NCI-H345 (cell line): ENCODE data around the gene SLC35G3.
"Not testable (repeated sequence)": the region's sequence is repeated elsewhere in the genome, so short reads cannot be mapped to it uniquely, and the experiment has no call there.

ENCODE experiments used
- DNase-seq: peaks from one replicate; lab custom pipeline; 2025; lab: John Stamatoyannopoulos, UW

The SLC35G3 gene

DNA sequence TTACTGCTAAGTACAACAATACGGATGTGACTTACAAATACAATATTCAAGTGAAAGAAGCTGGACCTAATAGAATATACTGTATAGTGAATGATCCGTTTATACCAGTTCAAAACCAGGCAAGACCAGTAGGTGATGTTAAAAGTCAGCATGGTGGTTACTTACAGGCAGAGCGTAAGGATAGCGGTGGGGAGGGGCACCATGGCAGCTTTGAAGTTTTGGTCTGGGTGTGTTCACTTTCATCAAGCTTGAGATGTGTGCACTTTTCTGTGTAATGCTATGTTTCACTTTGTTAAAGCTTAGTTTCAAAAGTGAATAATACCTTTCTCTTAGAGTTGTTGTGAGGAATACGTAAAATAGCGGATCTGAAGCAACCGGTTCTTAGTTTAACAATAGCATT lies 16.5 kb upstream of the SLC35G3 start:
- DNase-seq = no peak

DNA sequence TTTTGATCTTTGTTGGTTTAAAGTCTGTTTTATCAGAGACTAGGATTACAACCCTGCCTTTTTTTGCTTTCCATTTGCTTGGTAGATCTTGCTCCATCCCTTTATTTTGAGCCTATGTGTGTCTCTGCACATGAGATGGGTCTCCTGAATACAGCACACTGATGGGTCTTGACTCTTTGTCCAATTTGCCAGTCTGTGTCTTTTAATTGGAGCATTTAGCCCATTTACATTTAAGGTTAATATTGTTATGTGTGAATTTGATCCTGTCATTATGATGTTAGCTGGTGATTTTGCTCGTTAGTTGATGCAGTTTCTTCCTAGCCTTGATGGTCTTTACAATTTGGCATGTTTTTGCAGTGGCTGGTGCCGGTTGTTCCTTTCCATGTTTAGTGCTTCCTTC lies 8.4 kb upstream of the SLC35G3 start:
- not testable (repeated sequence) for DNase-seq

DNA sequence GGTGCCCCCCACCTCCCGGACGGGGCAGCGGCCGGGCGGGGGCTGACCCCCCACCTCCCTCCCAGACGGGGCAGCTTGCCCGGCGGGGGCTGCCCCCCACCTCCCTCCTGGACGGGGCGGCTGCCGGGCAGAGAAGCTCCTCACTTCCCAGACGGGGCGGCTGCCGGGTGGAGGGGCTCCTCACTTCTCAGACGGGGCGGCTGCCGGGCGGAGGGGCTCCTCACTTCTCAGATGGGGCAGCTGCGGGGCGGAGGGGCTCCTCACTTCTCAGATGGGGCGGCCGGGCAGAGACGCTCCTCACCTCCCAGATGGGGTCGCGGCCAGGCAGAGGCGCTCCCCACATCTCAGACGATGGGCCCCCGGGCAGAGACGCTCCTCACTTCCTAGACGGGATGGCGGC lies 869 bp upstream of the SLC35G3 start:
- DNase-seq = not testable (repeated sequence)

DNA sequence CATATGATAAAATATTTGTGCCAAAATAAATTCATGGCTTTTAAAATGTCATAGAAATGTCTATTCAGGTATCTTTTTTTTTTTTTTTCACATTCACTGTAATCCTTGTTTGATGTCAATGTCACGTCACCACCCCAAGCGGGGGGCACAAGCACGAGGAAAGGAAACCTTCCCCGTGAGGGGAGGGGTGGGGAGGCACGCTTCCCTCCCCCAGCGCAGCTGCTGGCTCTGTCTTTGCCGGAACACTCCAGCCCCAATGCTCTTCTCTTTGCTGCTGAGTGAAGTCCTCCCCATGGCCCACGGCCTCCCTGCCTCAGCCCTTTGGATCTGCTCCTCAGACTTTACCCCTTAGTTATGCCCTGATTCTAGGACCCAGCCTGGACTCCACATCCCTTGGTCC lies 1.5 kb downstream of the SLC35G3 start:
- DNase-seq = no peak

DNA sequence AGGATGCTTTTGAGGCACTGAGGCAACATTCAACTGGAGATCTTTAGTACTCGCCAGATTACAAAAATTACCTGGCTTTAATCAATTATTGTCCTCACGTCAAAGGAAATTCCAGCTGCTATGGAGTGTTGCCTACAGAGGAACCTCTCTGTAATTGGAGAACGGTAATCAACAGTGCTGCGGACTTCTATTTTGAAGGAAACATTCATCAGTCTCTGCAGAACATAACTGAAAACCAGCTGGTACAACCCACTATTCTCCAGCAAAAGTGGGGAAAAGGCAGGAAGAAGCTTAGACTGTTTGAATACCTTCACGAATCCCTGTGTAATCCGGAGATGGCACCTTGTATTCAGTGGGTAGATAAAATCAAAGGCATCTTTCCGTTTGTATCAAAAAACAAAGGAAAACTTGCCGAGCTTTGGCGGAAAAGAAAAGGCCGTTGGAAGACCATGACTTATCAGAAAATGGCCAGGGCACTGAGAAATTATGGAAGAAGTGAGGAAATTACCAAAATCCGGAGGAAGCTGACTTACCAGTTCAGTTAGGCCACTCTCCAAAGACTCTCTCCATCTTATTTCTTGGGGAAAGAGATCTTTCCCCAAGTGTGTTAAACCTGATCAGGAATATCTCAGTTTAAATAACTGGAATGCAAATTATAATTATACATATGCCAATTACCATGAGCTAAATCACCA lies 3.0 kb downstream of the SLC35G3 start:
- no peak for DNase-seq

DNA sequence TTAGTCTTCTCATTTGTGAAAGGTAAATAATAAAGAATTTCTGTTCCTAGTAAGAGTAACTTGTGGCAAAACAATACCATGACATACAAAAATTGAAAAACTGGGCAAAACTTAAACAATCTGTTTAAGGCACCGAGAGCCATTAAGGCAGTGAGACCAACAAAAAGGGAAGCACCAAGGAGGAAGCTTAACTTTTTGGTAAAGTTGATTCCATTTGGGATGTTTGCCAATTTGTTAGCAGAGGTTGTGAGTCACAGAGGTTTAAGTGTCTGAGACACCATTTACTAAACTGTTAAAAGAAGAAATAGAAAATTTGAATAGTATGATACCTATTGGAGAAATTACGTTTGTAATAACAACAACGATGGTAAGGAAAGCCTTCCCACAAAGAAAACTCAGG lies 4.9 kb downstream of the SLC35G3 start:
- DNase-seq = no peak

DNA sequence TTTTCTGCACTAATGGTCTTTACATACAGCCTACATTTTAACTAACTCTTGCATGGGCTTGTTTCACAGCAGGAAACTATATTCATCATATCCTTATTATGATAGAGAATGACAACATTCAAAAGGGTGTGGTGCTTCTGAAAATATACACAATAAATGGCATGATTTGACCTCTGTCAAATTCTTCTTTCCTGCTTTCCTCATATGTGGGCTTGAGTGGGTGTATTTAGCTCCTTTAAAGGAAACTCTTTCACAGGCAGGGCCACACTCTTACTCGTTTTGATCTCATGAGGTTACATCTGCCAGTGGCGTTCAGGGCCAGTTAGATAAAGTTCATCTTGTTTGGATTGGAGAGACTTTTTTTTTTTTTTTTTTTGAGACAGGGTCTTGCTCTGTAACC lies 6.1 kb downstream of the SLC35G3 start:
- DNase-seq = no peak

DNA sequence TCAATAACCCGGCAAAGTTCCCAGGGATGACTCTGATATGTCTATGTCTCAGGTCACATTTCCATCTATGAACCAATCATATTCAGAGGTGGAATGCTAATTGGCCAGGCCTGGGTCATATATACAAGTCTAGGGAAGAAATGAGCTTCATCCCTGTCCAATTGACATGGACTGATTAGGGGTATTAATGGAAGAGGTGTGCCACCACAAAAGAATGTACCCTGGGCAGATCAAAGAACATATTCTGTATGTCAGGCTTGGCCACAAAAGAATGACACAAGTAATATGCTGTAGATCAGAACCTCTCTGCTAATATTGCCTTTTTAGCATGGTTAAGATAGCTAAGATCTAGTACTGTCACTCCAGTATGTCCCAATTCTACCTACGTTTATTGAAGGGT lies 6.7 kb downstream of the SLC35G3 start:
- DNase-seq = no peak

DNA sequence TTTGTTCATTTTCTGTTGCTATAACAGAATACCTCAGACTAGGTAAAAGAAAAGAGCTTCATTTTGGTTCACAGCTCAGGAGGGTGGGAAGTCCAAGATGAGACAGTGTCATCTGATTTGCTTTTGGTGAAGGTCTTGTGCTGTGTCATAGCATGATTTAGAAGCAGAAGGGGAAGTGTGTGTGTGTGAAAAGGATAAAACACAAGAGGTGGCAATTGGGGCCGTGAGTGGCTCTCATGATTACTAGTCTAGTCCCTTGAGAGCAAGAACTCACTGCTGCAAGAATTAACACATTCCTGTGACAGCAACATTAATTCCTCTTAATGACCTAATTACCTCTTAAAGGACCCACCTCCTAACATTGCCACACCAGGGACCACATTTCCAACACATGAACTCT lies 8.3 kb downstream of the SLC35G3 start:
- DNase-seq = no peak

DNA sequence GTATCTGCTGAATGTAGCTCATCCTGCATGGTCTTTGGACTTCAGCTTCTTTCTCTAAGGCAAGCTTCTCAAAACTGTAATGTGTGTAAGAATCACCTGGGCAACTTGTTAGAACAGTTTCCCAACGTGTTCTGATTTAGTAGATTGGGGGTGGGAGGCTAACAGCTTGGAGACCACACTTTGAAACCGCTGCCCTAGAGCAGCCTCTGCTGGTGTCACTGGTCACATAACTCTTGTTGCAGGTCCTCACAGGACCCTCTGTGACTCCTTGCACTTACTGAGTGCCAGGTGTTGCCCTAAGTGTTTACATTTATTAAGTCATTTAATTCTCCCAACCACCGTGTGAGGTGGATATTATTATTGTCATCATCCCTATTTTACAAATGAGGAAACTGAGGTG lies 9.9 kb downstream of the SLC35G3 start:
- DNase-seq = no peak

DNA sequence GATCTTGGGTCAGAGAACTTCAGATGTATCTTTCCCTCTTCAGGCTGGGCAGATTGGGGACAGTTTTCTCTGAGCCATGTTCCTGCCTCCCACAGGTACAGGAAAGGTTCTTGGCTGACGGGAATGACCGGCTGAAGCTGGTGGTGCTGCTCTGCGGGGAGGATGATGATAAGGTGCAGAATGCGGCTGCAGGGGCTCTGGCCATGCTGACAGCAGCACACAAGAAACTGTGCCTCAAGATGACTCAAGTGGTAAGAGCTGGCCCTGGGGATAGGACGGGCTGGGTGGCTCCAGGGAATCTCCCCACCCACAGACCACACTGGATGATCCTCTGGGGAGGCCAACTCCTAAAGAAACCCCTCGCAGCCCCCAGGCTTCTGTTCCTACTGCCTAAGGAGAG lies 10.9 kb downstream of the SLC35G3 start:
- no peak for DNase-seq

DNA sequence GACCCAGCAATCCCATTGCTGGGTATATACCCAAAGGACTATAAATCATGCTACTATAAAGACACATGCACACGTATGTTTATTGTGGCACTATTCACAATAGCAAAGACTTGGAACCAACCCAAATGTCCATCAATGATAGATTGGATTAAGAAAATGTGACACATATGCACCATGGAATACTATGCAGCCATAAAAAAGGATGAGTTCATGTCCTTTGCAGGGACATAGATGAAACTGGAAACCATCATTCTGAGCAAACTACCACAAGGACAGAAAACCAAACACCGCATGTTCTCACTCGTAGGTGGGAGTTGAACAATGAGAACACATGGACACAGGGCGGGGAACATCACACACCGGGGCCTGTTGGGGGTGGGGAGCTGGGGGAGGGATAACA lies 14.8 kb downstream of the SLC35G3 start:
- not testable (repeated sequence) for DNase-seq

DNA sequence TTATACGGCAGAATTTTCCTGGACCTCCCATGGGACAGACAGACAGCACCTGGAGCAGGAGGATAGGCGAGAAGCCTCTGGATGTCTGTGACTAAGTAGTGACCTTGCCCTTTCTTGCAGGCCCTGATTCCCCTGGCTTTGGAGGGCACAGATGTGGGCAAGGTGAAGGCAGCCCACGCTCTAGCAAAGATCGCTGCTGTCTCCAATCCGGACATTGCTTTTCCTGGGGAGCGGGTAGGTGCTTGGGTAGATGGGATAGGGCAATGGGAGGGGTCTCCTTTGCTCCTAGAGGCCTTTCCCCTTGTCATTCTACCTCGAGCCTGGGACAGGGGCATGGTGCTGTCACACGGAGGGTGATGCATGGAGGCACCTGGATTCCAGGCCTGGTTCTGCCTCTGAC lies 17.3 kb downstream of the SLC35G3 start:
- no peak for DNase-seq

DNA sequence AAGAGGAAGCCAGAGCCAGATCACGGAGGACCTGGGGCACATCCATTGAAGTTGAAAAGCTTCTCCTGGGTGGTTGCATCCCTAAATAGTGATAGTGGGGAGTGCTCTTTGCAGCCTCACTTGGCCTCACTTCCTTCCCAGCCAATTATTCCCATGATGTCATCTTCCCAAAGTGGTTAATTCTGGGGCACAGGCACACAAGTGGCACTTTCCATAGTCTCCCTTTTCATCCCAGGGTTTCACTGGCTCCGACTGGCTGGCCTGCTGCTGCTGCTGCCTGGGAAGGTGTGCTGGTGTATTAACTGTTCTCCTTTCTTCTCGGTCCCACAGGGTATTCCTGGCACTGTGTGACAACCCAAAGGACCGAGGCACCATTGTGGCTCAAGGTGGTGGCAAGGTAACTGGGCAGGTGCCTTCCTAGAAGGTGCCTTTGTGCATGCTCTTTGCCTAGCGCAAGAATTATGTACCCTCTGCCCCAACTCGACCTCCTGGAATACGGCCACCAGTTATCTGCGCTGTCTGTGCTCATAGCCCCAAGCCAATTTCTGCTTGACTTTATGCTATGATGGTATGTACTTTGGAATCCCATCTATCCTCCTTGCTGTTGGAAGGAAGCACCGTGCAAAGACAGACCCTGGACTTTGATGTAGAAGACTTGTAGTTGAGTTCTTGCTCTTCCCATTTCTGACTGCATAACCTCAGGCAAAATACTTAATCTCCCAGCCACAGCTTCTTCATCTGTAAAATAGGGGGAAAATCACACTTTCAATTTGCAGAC lies 18.4 kb downstream of the SLC35G3 start:
- DNase-seq = no peak

DNA sequence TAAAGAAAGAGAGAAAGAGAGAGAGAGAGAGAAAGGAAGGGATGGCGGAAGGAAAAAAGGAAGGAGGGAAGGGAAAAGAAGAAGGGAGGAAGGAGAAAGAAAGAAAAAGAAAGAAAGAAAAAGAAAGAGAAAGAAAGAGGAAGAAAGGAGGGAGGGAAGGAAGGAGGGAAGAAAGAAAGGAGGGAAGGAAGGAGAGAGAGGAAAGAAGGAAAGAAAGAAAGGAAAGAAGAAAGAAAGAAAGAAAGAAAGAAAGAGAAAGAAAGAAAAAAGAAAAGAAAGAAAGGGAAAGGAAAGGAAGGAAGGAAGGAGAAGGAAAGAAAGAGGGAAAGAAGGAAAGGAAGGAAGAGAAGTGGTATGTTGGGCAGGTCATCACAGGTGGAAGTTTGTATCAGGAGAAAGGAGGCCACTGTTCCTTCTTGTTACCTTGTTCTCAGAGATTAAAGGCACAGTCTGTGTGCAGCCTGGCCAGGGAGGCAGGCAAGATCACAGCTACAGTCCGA lies 19.3 kb downstream of the SLC35G3 start:
- no peak for DNase-seq

DNA sequence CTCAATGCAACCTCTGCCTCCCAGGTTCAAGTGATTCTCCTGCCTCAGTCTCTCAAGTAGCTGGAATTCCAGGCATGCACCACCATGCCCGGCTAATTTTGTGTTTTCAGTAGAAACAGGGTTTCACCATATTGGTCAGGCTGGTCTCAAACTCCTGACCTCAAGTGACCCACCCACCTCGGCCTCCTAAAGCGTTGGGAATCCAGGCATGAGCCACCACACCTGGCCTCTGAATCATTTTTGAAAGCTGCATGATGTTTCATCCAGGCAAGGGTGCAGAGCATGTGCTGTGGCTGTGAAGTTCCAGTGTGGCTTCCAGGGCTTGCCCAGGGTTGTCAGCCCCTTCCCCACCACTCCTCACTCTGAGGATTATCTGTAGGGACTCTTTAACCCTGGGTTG lies 21.9 kb downstream of the SLC35G3 start:
- not testable (repeated sequence) for DNase-seq

DNA sequence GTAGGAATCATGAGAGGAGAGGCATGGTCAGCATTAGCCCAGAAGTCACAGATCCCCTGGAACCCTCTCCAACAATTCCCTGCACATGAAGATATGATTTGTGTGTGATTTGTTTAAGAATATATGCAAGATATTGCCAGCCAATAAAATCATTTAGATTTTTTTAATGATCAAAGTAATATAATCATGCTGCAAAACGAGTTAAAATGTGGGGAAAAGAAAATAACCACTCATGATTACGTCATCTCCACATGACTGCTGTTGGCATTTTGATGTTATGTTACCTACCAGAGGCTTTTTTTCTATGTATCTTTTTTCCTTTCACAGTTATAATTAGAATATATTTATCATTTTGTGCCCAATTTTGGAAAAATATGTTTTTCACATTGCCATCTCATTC lies 22.4 kb downstream of the SLC35G3 start:
- no peak for DNase-seq

DNA sequence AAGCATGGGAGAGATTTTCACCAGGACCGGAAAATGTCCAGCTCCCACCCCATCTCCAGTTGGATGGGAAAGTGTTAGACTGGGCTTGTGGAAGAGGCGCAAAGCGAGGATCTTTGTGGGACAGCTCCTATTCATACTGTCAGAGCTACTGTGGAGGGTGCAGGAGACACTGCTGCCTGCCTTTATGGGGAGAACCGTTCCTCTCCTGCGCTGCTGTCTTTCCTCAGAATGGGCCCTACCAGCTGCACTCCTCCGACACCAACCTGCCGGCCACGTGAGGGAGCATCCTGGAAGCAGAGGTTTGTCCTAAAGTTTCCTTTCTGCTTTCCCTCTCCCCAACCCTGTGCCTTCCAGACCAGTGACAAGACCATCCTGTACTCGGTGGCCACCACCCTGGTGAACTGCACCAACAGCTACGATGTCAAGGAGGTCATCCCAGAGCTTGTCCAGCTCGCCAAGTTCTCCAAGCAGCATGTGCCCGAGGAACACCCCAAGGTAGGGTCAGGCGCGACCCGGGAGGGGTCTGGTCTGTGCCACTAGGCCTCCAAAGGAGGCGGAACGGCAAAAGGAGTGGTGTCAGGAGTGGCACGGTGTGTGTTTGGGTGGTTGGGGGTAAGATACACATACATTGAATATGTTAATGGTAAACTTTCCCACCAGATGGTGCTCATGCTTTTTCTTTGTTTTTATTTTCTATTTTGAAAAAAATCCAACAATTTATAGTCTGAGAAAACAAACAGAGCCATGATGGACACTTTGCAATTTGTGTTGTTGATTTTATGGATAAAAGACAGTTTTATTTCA lies 23.0 kb downstream of the SLC35G3 start:
- no peak for DNase-seq

DNA sequence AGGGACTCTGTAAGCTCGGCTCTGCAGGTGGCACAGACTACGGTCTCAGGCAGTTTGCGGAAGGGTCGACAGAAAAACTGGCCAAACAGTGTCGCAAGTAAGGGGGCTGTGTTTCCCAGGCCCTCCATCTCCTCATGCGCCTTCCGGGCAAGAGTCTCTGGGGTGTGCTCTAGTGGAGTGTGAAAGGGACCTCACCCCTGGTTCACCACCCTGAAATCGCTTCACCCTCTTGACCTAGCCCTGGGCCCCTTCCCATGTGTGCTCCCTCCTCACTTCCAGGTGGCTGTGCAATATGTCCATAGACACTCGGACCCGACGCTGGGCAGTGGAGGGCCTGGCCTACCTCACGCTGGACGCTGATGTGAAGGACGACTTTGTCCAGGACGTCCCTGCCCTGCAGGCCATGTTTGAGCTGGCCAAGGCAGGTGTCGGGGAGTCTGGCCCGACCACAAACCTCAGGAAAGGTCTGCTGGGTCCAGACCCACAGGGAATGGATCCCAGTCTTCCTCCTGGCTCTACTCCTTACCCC lies 24.3 kb downstream of the SLC35G3 start:
- DNase-seq = no peak

DNA sequence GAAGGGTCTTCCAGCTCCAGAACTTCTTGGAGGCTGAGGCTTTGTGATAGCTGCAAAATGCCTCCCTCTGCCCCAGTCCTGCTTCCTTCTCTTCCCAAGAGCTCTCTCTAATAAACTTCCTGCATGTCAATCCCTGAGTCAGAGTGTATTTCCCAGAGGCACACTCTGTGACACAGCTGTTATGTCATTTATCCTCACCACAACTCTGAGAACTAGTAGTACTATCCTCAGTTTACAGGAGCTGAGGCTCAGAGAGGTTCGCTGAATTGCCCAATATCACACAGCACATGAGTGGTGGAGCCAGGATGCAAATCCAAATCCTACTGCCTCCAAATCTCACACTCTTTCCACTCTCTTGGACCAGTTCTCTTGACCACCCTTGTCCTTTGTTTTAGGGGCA lies 26.5 kb downstream of the SLC35G3 start:
- DNase-seq = no peak

DNA sequence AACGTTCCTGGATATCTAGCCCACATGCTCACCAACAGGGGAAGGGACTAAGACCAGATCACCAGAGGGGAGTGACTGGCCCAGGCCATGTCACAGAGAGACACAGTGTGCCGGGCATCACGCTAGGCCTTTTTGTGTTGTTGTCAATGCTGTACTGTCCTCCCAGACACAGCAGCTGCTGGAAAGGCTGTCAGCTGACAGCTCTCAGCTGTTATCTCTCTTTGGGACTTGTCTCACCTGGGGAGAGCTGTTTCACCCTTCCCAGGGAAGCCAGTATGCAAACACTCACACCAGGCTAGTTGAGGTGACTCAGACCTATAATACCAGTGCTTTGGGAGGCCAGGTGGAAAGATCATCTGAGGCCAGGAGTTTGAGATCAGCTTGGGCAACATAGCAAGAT lies 27.1 kb downstream of the SLC35G3 start:
- no peak for DNase-seq

DNA sequence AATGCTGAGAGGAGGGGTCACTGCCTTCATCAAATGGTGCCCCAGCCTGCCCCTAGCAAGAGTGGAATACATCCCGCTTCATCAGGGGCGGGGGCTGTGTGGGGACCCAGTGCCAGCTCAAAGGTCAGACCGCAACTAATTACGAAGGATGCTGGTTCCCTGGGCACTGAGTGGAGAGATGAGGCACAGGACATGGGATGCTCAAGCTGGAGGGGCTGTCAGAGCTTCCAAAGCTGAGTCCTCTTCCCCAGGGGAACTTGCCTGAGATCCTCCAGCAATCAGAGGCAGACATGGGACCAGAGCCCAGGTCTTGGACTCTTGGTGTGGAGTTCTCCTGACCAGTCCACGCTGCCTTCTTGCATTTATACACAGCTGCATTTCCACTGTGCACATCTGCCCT lies 27.7 kb downstream of the SLC35G3 start:
- DNase-seq = no peak

DNA sequence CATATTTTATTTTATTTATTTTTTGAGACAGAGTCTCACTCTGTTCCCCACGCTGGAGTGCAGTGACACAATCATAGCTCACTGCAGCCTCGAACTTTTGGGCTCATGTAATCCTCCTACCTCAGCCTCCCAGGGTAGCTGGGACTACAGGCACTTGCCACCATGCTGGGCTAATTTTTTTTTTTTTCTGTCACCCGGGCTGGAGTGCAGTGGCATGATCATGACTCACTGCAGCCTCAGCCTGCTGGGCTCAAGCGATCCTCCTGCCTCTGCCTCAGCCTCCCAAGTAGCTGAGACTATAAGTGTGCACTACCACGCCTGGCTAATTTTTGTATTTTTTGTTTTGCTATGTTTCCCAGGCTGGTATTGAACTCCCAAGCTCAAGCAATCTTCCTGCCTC lies 29.5 kb downstream of the SLC35G3 start:
- no peak for DNase-seq
